Measurements from ENCODE around the gene GH1.
"Not testable (repeated sequence)": the region's sequence is repeated elsewhere in the genome, so short reads cannot be mapped to it uniquely, and the experiment has no call there.

GH1 gene

GRCh38 chr17:63910096-63910495 lies 8.5 kb downstream of the GH1 start:
- Histone ChIP-seq H3K27me3 (ENCODE audit: control insufficient read depth in 1 of 2, insufficient read depth in 2 of 2, low read length in 2 of 2) (peaks cover 4% of the 10 kb centered on the region in 2 donors), H3K4me3 (ENCODE audit: low read length in 2 of 2) (no peak overlapping the region), H3K27ac (ENCODE audit: low read length) (no peak overlapping the region), H3K9me3 (ENCODE audit: control insufficient read depth in 2 of 2, low read length in 2 of 2) (no peaks in the 10 kb centered on the region), H3K36me3 (ENCODE audit: control insufficient read depth in 2 of 2, insufficient read depth in 2 of 2, low read length in 2 of 2) (no peaks in the 10 kb centered on the region), H3K9ac (ENCODE audit: low read length in 2 of 2) (no peak overlapping the region), H3K4me1 (ENCODE audit: control insufficient read depth, insufficient read depth, low read length) (no peaks in the 10 kb centered on the region)

- not testable (repeated sequence) for H3K4me3 ChIP-seq (ENCODE audit: low read length in 2 of 2)
Observed at GRCh38 chr17:63909586-63909985, 9.1 kb downstream of the GH1 start.

GRCh38 chr17:63907161-63907778 lies 11.4 kb downstream of the GH1 start:
- not testable (repeated sequence) for H3K9me3 ChIP-seq (ENCODE audit: control insufficient read depth in 2 of 2, low read length in 2 of 2); H3K9ac ChIP-seq (ENCODE audit: low read length in 2 of 2); H3K4me3 ChIP-seq (ENCODE audit: low read length in 2 of 2); H3K4me1 ChIP-seq (ENCODE audit: control insufficient read depth, insufficient read depth, low read length); H3K36me3 ChIP-seq (ENCODE audit: control insufficient read depth in 2 of 2, insufficient read depth in 2 of 2, low read length in 2 of 2); H3K27me3 ChIP-seq (ENCODE audit: control insufficient read depth in 1 of 2, insufficient read depth in 2 of 2, low read length in 2 of 2); H3K27ac ChIP-seq (ENCODE audit: low read length)

More at GRCh38 chr17:63909586-63909985, 9.1 kb downstream of the GH1 start:
- H3K27ac ChIP-seq (ENCODE audit: low read length); H3K9me3 ChIP-seq (ENCODE audit: control insufficient read depth in 2 of 2, low read length in 2 of 2); H3K9ac ChIP-seq (ENCODE audit: low read length in 2 of 2); H3K36me3 ChIP-seq (ENCODE audit: control insufficient read depth in 2 of 2, insufficient read depth in 2 of 2, low read length in 2 of 2); H3K4me1 ChIP-seq (ENCODE audit: control insufficient read depth, insufficient read depth, low read length); H3K27me3 ChIP-seq (ENCODE audit: control insufficient read depth in 1 of 2, insufficient read depth in 2 of 2, low read length in 2 of 2): not testable (repeated sequence)

GRCh38 chr17:63904796-63905195 lies 13.8 kb downstream of the GH1 start:
- H3K4me1 ChIP-seq (ENCODE audit: control insufficient read depth, insufficient read depth, low read length); H3K27ac ChIP-seq (ENCODE audit: low read length); H3K4me3 ChIP-seq (ENCODE audit: low read length in 2 of 2); H3K27me3 ChIP-seq (ENCODE audit: control insufficient read depth in 1 of 2, insufficient read depth in 2 of 2, low read length in 2 of 2); H3K36me3 ChIP-seq (ENCODE audit: control insufficient read depth in 2 of 2, insufficient read depth in 2 of 2, low read length in 2 of 2); H3K9me3 ChIP-seq (ENCODE audit: control insufficient read depth in 2 of 2, low read length in 2 of 2); H3K9ac ChIP-seq (ENCODE audit: low read length in 2 of 2): not testable (repeated sequence)

- H3K4me3 ChIP-seq (ENCODE audit: low read length in 2 of 2); H3K36me3 ChIP-seq (ENCODE audit: control insufficient read depth in 2 of 2, insufficient read depth in 2 of 2, low read length in 2 of 2); H3K27ac ChIP-seq (ENCODE audit: low read length); H3K9ac ChIP-seq (ENCODE audit: low read length in 2 of 2); H3K9me3 ChIP-seq (ENCODE audit: control insufficient read depth in 2 of 2, low read length in 2 of 2); H3K4me1 ChIP-seq (ENCODE audit: control insufficient read depth, insufficient read depth, low read length); H3K27me3 ChIP-seq (ENCODE audit: control insufficient read depth in 1 of 2, insufficient read depth in 2 of 2, low read length in 2 of 2): not testable (repeated sequence)
Observed at GRCh38 chr17:63903787-63904201, 14.8 kb downstream of the GH1 start.

- H3K9ac ChIP-seq (ENCODE audit: low read length in 2 of 2); H3K27me3 ChIP-seq (ENCODE audit: control insufficient read depth in 1 of 2, insufficient read depth in 2 of 2, low read length in 2 of 2); H3K9me3 ChIP-seq (ENCODE audit: control insufficient read depth in 2 of 2, low read length in 2 of 2); H3K4me3 ChIP-seq (ENCODE audit: low read length in 2 of 2); H3K36me3 ChIP-seq (ENCODE audit: control insufficient read depth in 2 of 2, insufficient read depth in 2 of 2, low read length in 2 of 2); H3K4me1 ChIP-seq (ENCODE audit: control insufficient read depth, insufficient read depth, low read length); H3K27ac ChIP-seq (ENCODE audit: low read length): not testable (repeated sequence)
Observed at GRCh38 chr17:63901971-63902370, 16.7 kb downstream of the GH1 start.

- H3K4me3 ChIP-seq (ENCODE audit: low read length in 2 of 2) = not testable (repeated sequence)
Observed at GRCh38 chr17:63898899-63899798, 19.5 kb downstream of the GH1 start.

GRCh38 chr17:63896524-63897354 lies 21.9 kb downstream of the GH1 start, which contains the start of gene CSH1:
Gene CSH1, minus strand, starts transcription at chr17:63896574. Its CDS starts 63 bp downstream, at chr17:63896511.
- not testable (repeated sequence) for H3K4me3 ChIP-seq (ENCODE audit: low read length in 2 of 2); H3K27ac ChIP-seq (ENCODE audit: low read length)

More at GRCh38 chr17:63898899-63899798, 19.5 kb downstream of the GH1 start:
- not testable (repeated sequence) for H3K9ac ChIP-seq (ENCODE audit: low read length in 2 of 2); H3K4me1 ChIP-seq (ENCODE audit: control insufficient read depth, insufficient read depth, low read length); H3K27ac ChIP-seq (ENCODE audit: low read length); H3K9me3 ChIP-seq (ENCODE audit: control insufficient read depth in 2 of 2, low read length in 2 of 2); H3K36me3 ChIP-seq (ENCODE audit: control insufficient read depth in 2 of 2, insufficient read depth in 2 of 2, low read length in 2 of 2); H3K27me3 ChIP-seq (ENCODE audit: control insufficient read depth in 1 of 2, insufficient read depth in 2 of 2, low read length in 2 of 2)

GRCh38 chr17:63894821-63895220 lies 23.8 kb downstream of the GH1 start:
- H3K9me3 ChIP-seq (ENCODE audit: control insufficient read depth in 2 of 2, low read length in 2 of 2); H3K36me3 ChIP-seq (ENCODE audit: control insufficient read depth in 2 of 2, insufficient read depth in 2 of 2, low read length in 2 of 2): not testable (repeated sequence)

More at GRCh38 chr17:63896524-63897354, 21.9 kb downstream of the GH1 start, which contains the start of gene CSH1:
- H3K9me3 ChIP-seq (ENCODE audit: control insufficient read depth in 2 of 2, low read length in 2 of 2); H3K36me3 ChIP-seq (ENCODE audit: control insufficient read depth in 2 of 2, insufficient read depth in 2 of 2, low read length in 2 of 2); H3K27me3 ChIP-seq (ENCODE audit: control insufficient read depth in 1 of 2, insufficient read depth in 2 of 2, low read length in 2 of 2); H3K9ac ChIP-seq (ENCODE audit: low read length in 2 of 2); H3K4me1 ChIP-seq (ENCODE audit: control insufficient read depth, insufficient read depth, low read length): not testable (repeated sequence)

GRCh38 chr17:63894021-63894420 lies 24.6 kb downstream of the GH1 start:
- not testable (repeated sequence) for H3K4me3 ChIP-seq (ENCODE audit: low read length in 2 of 2); H3K4me1 ChIP-seq (ENCODE audit: control insufficient read depth, insufficient read depth, low read length); H3K27ac ChIP-seq (ENCODE audit: low read length); H3K9me3 ChIP-seq (ENCODE audit: control insufficient read depth in 2 of 2, low read length in 2 of 2); H3K27me3 ChIP-seq (ENCODE audit: control insufficient read depth in 1 of 2, insufficient read depth in 2 of 2, low read length in 2 of 2); H3K36me3 ChIP-seq (ENCODE audit: control insufficient read depth in 2 of 2, insufficient read depth in 2 of 2, low read length in 2 of 2); H3K9ac ChIP-seq (ENCODE audit: low read length in 2 of 2)

More at GRCh38 chr17:63894821-63895220, 23.8 kb downstream of the GH1 start:
- H3K27ac ChIP-seq (ENCODE audit: low read length); H3K9ac ChIP-seq (ENCODE audit: low read length in 2 of 2); H3K4me1 ChIP-seq (ENCODE audit: control insufficient read depth, insufficient read depth, low read length); H3K27me3 ChIP-seq (ENCODE audit: control insufficient read depth in 1 of 2, insufficient read depth in 2 of 2, low read length in 2 of 2); H3K4me3 ChIP-seq (ENCODE audit: low read length in 2 of 2): not testable (repeated sequence)

All from stomach smooth muscle (tissue), 2 donors.